GM10266 (cell line): Measurements from ENCODE around the gene CCND3.

Source experiments
- DNase-seq: peaks from one replicate; pipeline ENCODE4 v3.0.0; 2012; ENCODE audit errors: extremely low spot score
- TF ChIP-seq, protein P1 (sequence below): IDR thresholded peaks from 2 replicates; pipeline ENCODE4 v1.5.1; 2012; ENCODE audit warnings: mild to moderate bottlenecking, low read depth; ENCODE audit not compliant: control insufficient read depth, insufficient read depth; ENCODE audit errors: missing control alignments

Gene CCND3

GRCh38 chr6:41895300-41896233 lies 46.0 kb downstream of the CCND3 start, which contains the start of gene USP49:
Gene USP49 (minus strand): TSS chr6:41895375. CDS start chr6:41806983, 88,392 bp downstream.
- TF ChIP-seq, protein P1, sequence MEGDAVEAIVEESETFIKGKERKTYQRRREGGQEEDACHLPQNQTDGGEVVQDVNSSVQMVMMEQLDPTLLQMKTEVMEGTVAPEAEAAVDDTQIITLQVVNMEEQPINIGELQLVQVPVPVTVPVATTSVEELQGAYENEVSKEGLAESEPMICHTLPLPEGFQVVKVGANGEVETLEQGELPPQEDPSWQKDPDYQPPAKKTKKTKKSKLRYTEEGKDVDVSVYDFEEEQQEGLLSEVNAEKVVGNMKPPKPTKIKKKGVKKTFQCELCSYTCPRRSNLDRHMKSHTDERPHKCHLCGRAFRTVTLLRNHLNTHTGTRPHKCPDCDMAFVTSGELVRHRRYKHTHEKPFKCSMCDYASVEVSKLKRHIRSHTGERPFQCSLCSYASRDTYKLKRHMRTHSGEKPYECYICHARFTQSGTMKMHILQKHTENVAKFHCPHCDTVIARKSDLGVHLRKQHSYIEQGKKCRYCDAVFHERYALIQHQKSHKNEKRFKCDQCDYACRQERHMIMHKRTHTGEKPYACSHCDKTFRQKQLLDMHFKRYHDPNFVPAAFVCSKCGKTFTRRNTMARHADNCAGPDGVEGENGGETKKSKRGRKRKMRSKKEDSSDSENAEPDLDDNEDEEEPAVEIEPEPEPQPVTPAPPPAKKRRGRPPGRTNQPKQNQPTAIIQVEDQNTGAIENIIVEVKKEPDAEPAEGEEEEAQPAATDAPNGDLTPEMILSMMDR: no peak
- DNase-seq: peak; percentile 94

- TF ChIP-seq, protein P1: no peak
- DNase-seq: peak; percentile 23
Measured at GRCh38 chr6:41894366-41895299, 47.0 kb downstream of the CCND3 start.

DNA sequence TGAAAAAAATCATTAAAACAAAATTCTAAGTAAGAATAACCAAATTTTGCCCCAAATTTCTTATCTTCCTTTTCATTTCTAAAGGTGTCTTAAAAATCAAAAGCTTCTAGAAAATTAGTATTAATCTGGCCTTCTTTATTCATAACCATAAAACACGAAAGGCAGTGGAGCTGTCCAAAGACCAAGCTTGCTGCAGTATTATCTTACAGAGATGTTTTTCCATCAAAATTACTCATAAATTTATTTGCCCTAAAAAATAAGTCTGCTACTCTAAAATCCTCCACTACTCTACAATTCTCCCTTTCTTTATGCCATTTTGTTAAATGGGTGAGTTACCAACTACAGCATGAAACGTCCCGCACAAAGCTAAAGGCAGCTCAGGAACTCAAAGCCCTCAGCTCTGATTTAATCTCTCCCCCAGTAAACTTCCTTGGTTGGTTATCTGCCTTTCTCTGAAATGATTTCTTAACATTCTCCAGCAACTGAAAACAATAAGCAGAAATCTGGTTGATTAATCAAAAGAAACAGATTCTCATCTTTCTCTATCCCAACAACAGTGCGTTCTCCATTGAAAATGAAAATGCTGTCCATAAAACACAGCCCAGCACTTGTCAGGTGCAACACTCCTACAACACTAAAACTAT lies 48.6 kb downstream of the CCND3 start:
- no peak for DNase-seq

GRCh38 chr6:41887331-41887751 lies 54.3 kb downstream of the CCND3 start:
- DNase-seq: no peak
- TF ChIP-seq, protein P1: no peak

More for the DNA sequence above, 48.6 kb downstream of the CCND3 start:
- TF ChIP-seq, protein P1: no peak

GRCh38 chr6:41885930-41886329 lies 55.7 kb downstream of the CCND3 start:
- TF ChIP-seq, protein P1: no peak
- no peak for DNase-seq

DNA sequence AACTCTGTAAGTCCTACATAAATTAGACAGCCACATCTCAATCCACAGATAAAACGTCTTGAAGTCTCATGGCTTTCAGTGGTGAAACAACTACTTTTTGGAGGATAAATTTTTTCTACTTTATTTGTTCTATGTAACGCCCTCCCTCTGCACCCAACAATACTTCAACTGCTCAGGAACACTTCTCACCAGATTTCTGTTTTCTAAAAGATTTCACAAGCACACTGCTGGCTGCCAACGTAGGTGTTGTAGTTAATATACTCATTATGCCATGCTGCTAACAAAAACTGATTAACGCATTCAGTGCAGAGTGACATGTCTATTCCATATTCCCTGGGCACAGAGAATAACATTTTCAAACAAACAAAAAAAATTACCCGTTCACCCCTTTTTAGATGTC lies 56.7 kb downstream of the CCND3 start:
- DNase-seq: no peak
- TF ChIP-seq, protein P1: no peak
